Endothelial cell (in vitro differentiated cells): Measurements from ENCODE around the gene ATF7. TPM values are rescaled to one million over a fixed set of nuclear protein-coding genes. Genes with fewer than 3 reads are reported as not detected.

Experiments used
- DNase-seq: peaks from one replicate; pipeline ENCODE4 v3.0.0; 2021; ENCODE audit warnings: low spot score
- H3K27ac Mint-ChIP-seq: one replicate; pipeline ENCODE4 v1.8.0; 2021; ENCODE audit warnings: mixed read lengths, inconsistent platforms; ENCODE audit not compliant: unreplicated experiment
- H3K27me3 Mint-ChIP-seq: one replicate; pipeline ENCODE4 v1.8.0; 2021; ENCODE audit warnings: mild to moderate bottlenecking, moderate library complexity, mixed read lengths, inconsistent platforms; ENCODE audit not compliant: unreplicated experiment
- H3K36me3 Mint-ChIP-seq: one replicate; pipeline ENCODE4 v1.8.0; 2021; ENCODE audit warnings: mild to moderate bottlenecking, low read depth, mixed read lengths, inconsistent platforms; ENCODE audit not compliant: unreplicated experiment
- H3K4me1 Mint-ChIP-seq: one replicate; pipeline ENCODE4 v1.8.0; 2021; ENCODE audit warnings: mild to moderate bottlenecking, mixed read lengths, inconsistent platforms; ENCODE audit not compliant: unreplicated experiment
- H3K4me3 Mint-ChIP-seq: one replicate; pipeline ENCODE4 v1.8.0; 2021; ENCODE audit warnings: mild to moderate bottlenecking, mixed read lengths, inconsistent platforms; ENCODE audit not compliant: unreplicated experiment
- H3K9me3 Mint-ChIP-seq: one replicate; pipeline ENCODE4 v1.8.0; 2021; ENCODE audit warnings: mixed read lengths, inconsistent platforms; ENCODE audit not compliant: unreplicated experiment
- CTCF ChIP-seq: fragments of 200-600 bp; sonication (generic); IDR thresholded peaks from one replicate; pipeline ENCODE4 v1.5.0; 2021; ENCODE audit warnings: antibody characterized with exemption; ENCODE audit not compliant: unreplicated experiment
- total RNA-seq: library from RNA; stranded (reverse); fragmentation: NEBNext Ultra II Directional; extraction: Animal tissue kit (Norgen Biotek cat#: 25700); gene quantifications from one replicate; pipeline ENCODE4 v1.2.1, GENCODE V29; 2021; ENCODE audit not compliant: unreplicated experiment

The ATF7 gene
- total RNA-seq, 1 donor from 2014 or later = 63.3 TPM

- Mint-ChIP-seq H3K36me3 (peaks cover 3% of the 10 kb centered on the region), H3K9me3 (no peaks in the 10 kb centered on the region), H3K4me1 (peaks cover 5% of the 10 kb centered on the region), H3K4me3 (no peak overlapping the region), H3K27me3 (peaks cover 2% of the 10 kb centered on the region), H3K27ac (no peak overlapping the region)
- no peak for TF ChIP-seq CTCF
- DNase-seq = no peak
Observed at GRCh38 chr12:53563452-53564028, 62.6 kb downstream of the ATF7 start.

GRCh38 chr12:53561590-53561953, 64.6 kb downstream of the ATF7 start:
- Mint-ChIP-seq H3K9me3 (no peaks in the 10 kb centered on the region), H3K4me3 (no peak overlapping the region), H3K27ac (no peak overlapping the region), H3K36me3 (no peaks in the 10 kb centered on the region), H3K4me1 (peaks cover 4% of the 10 kb centered on the region), H3K27me3 (peaks cover 2% of the 10 kb centered on the region)
- TF ChIP-seq CTCF = no peak
- DNase-seq = no peak

GRCh38 chr12:53560912-53561589, 65.1 kb downstream of the ATF7 start:
- Mint-ChIP-seq H3K36me3 (no peaks in the 10 kb centered on the region), H3K4me1 (peaks cover 4% of the 10 kb centered on the region), H3K27me3 (peaks cover 2% of the 10 kb centered on the region), H3K9me3 (no peaks in the 10 kb centered on the region), H3K27ac (no peak overlapping the region), H3K4me3 (no peak overlapping the region)
- TF ChIP-seq CTCF = no peak
- DNase-seq = no peak

- Mint-ChIP-seq H3K4me3 (no peak overlapping the region), H3K27ac (no peak overlapping the region), H3K36me3 (no peaks in the 10 kb centered on the region), H3K27me3 (peaks cover 2% of the 10 kb centered on the region), H3K9me3 (no peaks in the 10 kb centered on the region), H3K4me1 (peaks cover 4% of the 10 kb centered on the region)
- no peak for TF ChIP-seq CTCF
- DNase-seq = no peak
Observed at GRCh38 chr12:53560351-53560750, 65.8 kb downstream of the ATF7 start.

GRCh38 chr12:53558631-53559030, 67.6 kb downstream of the ATF7 start:
- H3K4me1 Mint-ChIP-seq = peaks cover 4% of the 10 kb centered on the region
- H3K27ac Mint-ChIP-seq = no peak overlapping the region
- no peak for TF ChIP-seq CTCF

More at GRCh38 chr12:53558631-53559030, 67.6 kb downstream of the ATF7 start:
- no peaks in the 10 kb centered on the region for H3K36me3 Mint-ChIP-seq
- no peaks in the 10 kb centered on the region for H3K9me3 Mint-ChIP-seq
- no peaks in the 10 kb centered on the region for H3K27me3 Mint-ChIP-seq
- no peak overlapping the region for H3K4me3 Mint-ChIP-seq
- no peak for DNase-seq
